H1 (cell line): ENCODE data around the gene EGFR.

Experiments used
- CTCF ChIP-seq, 3 experiments: IDR thresholded peaks; 1 replicate in 2 of 3; 2 replicates in 1 of 3; pipeline versions ENCODE4 v1.5.1 to v1.6.1; 2011; ENCODE audit warnings: low read length in 3 of 3, mild to moderate bottlenecking in 3 of 3, inconsistent platforms in 2 of 3, low read depth in 1 of 3, moderate library complexity in 1 of 3; ENCODE audit not compliant: insufficient read depth in 1 of 3; ENCODE audit errors: control extremely low read depth in 1 of 3
- EP300 ChIP-seq, 2 experiments: IDR thresholded peaks; 1 replicate in 1 of 2; 2 replicates in 1 of 2; pipeline ENCODE4 v1.6.1; 2011 to 2012; ENCODE audit warnings: low read depth in 2 of 2, low read length in 2 of 2, mild to moderate bottlenecking in 2 of 2, borderline replicate concordance in 1 of 2, inconsistent platforms in 1 of 2, moderate library complexity in 1 of 2
- EZH2 ChIP-seq: fragments of 200-600 bp; sonication (generic); IDR thresholded peaks from 2 replicates; pipeline ENCODE4 v1.7.1; 2012; ENCODE audit warnings: low read depth, mild to moderate bottlenecking, moderate library complexity, low read length, inconsistent platforms; ENCODE audit not compliant: severe bottlenecking
- FOSL1 ChIP-seq: IDR thresholded peaks from 2 replicates; pipeline ENCODE4 v1.6.1; 2011; ENCODE audit warnings: mild to moderate bottlenecking, low read depth, low read length, moderate library complexity; ENCODE audit not compliant: insufficient read depth
- POLR2A ChIP-seq, 2 experiments: IDR thresholded peaks; 1 replicate in 1 of 2; 2 replicates in 1 of 2; pipeline ENCODE4 v1.6.1; 2011; ENCODE audit warnings: low read depth in 2 of 2, low read length in 2 of 2, mild to moderate bottlenecking in 2 of 2; ENCODE audit errors: control extremely low read depth in 1 of 2
- POLR2AphosphoS5 ChIP-seq: IDR thresholded peaks from 2 replicates; pipeline ENCODE4 v1.6.1; 2011; ENCODE audit warnings: low read depth, low read length
- TAF1 ChIP-seq: IDR thresholded peaks from 2 replicates; pipeline ENCODE4 v1.6.1; 2011; ENCODE audit warnings: mild to moderate bottlenecking, low read depth, low read length
- TBP ChIP-seq: IDR thresholded peaks from 2 replicates; pipeline ENCODE4 v1.6.1; 2011; ENCODE audit warnings: low read depth, low read length, improper control_type of control experiment

DNA sequence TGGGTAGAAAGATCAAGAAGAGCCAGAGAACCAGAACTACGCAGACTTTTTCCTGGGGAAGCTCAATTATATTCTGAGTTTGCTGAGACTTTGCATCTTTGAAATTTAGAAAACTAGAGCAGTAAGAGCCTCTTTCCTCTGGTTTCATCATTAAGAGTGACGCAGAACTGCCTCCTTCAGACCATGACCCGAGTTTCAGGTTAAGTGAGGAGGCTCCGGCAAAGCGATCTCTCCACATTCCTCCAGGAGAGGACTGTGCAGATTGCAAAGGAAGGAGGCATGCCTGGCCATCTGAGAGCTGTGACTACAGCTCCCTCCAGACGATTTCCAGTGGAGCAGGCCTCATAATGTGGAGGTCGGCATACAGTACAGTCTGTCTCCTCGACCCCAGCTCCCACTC lies 230.5 kb downstream of the EGFR start:
- TF ChIP-seq TAF1 (no peak), POLR2A (IDR thresholded peaks at IDR 0.05; ENCODE audit: control extremely low read depth in 1 of 2, low read depth in 2 of 2, low read length in 2 of 2) (no peak), POLR2AphosphoS5 (no peak), EZH2 (no peak), CTCF (IDR thresholded peaks at IDR 0.05; ENCODE audit: control extremely low read depth in 1 of 3, insufficient read depth in 1 of 3, low read depth in 1 of 3, low read length in 3 of 3) (no peak), FOSL1 (no peak), EP300 (IDR thresholded peaks at IDR 0.05; ENCODE audit: borderline replicate concordance in 1 of 2, low read depth in 2 of 2, low read length in 2 of 2) (no peak), TBP (no peak)
